HS-5 (cell line): Measurements from ENCODE around the gene RADIL.

ENCODE experiments used
- DNase-seq: peaks from one replicate; pipeline ENCODE4 v3.0.0-alpha.2; 2012; ENCODE audit warnings: low read depth

The RADIL gene

DNA sequence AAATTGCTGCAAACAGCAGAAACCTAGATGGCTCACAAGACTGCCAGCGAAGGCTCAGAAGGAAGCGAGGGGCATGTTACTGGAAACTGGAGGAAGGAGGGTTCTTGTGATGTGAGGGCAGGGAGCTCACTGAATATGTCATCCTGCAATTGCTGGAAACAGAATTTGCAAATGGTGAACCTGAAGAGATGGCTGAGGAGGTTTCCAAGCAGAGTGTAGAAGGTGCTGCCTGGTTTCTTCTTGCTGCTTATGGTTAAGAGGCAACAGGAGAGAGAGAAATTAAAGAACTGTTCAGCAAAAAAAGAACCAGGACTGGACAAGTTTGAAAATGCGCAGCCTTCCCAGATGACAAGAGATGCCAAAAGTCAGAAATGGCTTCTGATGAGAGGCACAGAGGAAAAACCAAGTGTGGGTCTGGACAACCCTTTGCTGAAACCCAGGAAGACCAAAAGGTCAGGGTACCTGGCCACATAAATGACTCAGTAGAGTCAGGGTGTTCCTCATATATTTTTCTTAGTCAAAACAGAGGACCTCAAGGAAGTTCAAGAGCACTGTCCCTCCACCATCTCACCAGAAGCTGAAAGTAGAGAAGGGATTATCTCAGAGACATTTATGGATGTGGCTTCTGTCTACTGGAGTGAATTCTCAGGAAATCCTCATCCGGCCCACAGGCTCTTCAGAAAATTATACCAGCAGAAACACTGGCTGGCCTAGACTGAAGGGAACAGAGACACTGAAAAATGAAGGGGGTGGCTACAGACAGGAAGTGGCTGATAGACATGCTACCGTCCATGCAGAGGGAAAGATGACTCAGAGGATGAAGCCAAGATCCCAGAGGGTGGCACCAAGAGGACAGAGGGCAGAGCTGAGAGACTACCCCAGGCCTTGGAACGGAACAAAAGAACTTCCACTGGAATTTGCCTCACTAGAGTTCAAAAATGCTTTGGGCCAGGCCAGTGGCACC, 31.8 kb downstream of the RADIL start:
- DNase-seq, result peak; percentile 19

DNA sequence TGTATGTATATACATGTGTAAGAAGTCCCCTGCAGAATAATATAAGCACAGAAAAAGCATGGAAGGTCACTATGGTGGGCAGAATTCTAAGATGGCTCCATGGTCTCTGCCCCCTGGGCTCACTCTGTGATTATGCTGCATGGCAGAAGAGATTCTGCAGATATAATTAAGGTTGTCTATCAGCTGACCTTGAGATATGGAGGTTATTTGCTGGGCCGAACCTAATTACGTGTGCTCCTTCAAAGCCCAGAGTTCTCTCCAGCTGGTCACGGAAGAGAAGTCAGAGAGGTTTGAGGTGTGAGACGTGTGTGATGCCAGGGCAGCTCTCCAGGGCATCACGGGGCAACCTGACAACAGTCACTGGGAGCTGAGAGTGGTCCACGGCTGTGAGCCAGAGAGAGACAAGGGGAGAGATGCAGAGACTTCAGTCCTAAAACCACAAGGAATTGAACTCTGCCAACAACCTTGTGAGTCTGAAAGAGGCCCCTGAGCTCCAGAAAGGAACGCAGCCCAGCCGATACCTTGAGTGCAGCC, 33.2 kb downstream of the RADIL start:
- DNase-seq, result no peak

GRCh38 chr7:4849390-4849789, 34.1 kb downstream of the RADIL start:
- no peak for DNase-seq

GRCh38 chr7:4845740-4846142, 37.8 kb downstream of the RADIL start:
- DNase-seq, result no peak

DNA sequence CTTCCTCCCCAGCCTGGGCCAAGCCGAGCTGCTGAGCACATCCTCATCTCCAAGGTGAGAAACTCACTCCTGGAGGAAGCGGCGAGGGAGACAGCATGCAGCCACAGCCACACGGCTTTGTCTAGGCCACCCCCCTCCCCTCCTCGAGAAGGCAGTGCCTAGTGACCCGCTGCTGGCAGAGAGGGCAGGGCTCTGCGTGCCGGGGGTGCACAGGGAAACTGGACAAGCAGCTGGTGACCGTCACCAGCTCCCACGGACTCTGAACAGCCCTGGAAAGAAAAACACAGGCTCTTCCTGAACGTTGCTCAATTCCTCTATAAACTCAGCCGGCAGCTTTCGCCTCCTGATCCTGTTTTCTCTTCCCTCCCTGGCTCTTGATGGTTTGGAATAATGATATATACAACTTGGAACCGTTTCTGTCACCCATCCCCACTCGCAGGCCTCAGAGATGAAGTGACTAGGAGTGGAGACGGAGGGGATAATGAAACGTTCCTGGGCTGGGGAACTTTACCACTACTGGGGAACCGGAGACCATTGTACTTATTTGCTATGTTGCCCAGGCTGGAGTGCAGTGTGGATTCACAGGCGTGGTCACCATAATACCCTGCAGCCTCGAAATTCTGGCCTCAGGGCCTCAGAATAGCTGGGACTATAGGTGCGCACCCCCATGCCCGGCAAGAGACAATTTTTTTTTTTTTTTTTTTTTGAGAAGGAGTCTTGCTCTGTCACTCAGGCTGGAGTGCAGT, 41.0 kb downstream of the RADIL start:
- no peak for DNase-seq

DNA sequence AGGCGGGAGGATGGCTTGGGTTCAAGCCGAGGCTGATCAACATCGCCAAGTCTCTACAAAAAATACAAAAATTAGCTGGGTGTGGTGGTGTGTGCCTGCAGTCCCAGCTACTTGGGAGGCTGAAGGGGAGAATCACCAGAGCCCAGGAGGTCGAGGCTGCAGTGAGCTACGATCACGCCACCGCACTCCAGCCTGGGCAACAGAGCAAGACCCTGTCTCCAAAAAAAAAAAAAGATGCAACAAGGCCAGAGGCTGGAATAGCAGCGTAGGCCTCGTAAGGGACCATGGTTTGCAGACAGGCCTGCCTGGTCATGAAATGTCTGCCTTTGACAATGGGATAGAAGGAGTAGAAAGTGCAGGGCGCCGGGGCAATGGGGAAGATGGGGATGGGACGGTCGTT, 41.7 kb downstream of the RADIL start:
- DNase-seq, result no peak

DNA sequence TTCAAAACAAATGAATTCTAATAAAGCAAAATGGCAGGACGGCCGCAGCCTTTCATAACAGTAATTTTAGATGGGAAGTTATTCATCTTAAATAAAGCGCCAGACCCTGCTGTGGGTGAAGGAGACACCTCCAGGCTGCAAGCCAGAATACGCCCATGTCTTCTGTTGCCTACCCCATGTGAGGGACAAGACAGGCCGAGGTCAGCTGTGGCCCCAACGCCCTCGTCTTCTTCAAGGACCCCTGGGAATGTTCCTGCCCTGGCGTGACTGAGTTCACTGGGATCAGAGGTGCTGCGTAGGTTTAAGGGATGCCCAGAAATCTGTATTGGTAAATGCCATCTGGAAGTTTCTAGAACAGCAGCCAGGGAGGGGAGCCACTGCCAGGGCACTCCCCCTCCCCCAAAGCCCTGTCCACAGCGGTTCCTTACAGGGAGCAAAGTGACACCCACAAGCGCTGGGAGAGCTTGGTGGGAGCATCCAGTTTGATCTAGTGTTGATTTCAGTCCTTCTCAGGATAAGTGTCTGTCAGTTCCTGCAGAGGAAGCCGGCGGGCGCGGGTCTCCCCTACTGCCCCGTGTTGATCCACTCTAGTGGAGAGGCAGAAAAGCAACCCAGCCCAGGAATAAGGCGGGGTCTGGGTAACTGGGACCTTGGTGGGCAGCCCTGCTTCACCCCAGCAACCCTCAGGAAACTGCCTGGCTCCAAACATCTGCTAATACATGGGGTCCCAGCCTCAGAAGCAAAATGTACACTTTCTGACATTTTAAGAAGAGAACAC, 42.3 kb downstream of the RADIL start:
- DNase-seq, result no peak

GRCh38 chr7:4840079-4840501, 43.4 kb downstream of the RADIL start:
- no peak for DNase-seq

- DNase-seq, result no peak
These were observed 44.7 kb downstream of the RADIL start for GRCh38 chr7:4838626-4839334.

- no peak for DNase-seq
These were observed 45.5 kb downstream of the RADIL start for GRCh38 chr7:4837803-4838625.

GRCh38 chr7:4837041-4837802, 46.3 kb downstream of the RADIL start:
- DNase-seq, result no peak

DNA sequence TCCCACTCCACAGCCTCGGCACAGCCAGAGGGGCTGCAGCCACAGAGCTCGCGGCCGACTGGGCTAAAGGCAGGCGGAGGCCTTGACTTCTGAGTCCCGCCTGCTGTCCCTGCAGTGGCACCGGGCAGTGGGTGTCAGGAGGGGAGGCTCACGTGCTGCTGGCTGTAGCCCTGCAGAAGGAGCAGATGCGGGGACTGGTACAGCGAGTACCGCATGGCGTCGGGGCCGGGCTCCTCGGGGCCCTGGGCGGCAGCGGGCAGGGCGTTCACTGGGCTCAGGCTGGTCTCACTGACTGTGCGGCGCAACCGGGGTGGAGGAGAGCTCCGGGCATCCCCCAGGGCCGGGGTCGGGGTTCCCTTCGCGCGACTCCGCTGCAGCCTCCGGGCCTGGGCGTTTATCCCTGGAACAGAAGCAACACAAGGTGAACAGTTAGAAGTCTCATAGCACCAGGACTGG, 47.3 kb downstream of the RADIL start:
- DNase-seq, result no peak

DNA sequence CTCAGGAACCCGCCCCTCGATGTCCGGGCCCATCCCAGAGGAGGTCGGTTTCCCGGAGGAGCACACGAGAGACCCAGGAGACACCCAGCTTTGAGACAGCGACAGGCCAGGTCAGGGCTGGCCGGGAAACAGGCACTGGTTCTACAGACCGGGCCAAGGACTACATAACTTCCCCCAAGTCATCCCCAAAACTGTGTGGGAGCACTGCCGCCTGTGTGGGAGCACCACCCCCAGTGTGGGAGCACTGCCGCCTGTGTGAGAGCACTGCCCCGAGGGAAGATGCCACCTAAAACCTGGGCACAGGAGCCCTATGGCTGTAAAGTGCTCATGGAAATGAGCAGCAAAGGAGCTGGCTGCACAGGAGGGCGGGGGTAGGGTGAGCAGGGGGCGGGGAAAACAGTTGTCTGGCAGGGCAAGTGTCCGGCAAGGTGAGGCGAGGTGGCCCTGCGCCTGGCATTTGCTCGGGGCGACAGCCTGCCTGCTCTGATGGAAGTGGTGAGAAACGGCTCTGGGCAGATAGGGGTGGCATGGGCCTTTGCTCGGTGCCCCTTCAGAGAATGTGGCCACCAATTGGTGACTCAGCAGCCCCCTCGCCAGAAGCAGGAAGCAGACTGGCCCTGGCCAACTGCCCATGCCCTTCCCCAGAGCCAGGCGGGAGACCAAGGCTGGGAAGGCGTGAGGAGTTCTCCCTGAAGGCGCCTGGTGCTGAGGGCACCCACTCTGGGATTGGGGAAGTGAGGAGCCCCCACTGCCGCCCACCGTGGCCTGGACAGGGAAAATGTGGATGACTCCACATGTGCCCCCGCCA, 47.9 kb downstream of the RADIL start:
- DNase-seq, result no peak

DNA sequence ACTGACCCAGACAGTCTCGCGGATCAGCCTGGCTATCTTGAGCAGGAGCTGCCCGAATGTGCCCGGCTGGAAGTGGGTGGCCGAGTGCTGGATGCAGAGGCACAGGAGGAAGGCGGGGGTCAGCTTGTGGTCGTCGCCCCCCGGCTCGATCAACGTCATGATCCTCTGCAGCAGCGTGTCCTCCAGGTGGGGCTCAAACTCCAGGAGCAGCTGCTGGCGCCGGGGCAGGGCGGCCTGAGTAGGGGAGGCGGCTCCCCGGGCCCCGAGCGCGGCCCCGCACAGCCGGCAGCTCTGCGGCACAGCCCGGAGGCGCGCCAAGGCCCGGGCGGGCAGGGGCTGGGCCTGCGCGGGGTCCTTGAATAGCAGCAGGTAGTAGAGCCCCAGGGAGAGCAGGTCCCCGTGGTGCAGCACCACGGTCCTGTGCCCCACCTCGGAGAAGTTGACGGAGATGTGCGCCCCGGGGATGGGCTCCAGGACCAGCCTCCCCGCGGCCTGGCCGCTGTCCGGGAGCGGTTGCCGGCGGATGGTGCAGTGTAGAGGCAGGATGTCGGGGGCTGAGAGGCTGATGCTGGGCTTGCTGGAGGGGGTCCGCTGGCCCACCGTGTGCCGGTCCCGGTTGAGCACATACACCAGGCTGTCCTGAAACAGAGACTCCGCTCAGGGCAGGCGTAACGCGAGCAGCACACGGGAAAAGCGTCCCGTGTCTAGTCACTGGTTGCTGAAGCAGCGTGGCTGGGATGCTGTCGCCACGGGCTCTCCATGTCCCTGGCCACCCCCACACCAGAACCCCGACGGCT, 48.7 kb downstream of the RADIL start:
- no peak for DNase-seq

DNA sequence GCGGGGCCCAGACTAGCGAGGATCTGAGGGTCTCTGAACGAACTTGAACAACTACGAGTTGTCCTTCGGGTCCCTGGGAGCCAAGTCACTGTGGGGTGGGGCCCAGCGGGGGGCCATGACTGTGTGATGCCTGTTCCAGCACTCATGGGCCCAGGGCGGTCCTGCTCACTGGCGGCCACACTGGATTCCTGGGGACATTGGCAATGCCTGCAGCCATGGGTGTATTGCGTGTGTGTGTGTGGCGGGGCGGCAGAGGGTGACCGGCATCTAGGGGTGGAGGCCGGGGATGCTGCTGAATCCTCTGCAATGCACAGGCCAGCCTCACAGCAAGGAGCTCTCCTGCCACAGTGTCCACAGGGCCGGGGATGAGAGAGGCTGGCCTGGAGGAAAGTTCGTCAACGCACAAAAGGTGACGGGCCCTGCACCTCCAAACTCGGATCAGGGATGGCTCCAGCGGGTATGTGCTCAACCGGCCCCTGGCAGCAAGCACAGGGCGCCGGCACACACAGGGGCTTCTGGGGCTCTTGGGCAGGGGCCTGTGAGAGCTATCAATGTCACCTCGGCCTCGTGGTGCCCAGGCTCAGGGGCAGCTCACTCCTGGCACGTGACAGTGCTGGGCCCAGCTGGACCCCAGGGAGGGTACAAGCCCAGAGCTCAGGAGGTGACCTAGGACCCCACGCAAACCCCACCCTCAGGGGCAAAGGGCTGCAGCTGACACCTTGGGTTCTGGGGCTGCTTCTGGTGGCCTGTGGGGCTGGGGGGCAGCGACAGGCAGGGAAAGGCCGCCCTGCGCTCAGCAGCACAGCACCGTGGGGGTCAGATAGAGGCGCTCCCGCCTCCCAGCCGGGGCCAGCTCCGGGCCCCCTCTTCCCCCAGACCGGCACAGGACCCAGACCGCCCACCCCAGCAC, 49.6 kb downstream of the RADIL start:
- DNase-seq, result no peak

- no peak for DNase-seq
These were observed 50.3 kb downstream of the RADIL start for GRCh38 chr7:4833176-4833575.

DNA sequence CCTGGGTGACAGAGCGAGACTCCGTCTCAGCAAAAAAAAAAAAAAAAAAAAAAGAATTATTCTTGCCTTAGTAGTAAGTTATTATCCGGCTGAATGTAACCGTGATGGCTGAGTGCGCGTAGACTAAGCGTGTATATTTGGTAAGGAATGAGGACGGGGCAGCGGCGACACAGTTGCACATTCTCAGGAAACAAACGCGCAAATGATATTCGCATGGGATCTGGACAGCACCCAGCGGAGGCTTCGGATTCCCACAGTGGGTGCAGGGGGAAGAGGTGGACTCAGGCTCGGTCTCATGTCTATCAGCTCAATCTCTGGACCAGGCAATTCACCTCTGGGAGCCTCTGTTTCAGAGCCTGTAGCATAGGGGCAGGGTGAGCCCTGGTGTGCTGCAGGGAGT, 50.8 kb downstream of the RADIL start:
- DNase-seq, result no peak
